Panc1 (cell line): ENCODE data around the gene XPNPEP1. TPM values are rescaled to one million over a fixed set of nuclear protein-coding genes. Genes with fewer than 3 reads are reported as not detected.

Experiments
- ATAC-seq: fragments of 200-7000 bp; cut with Tn5 transposase; 2 replicates; pipeline ENCODE4 v1.9.1; 2020; ENCODE audit warnings: mild to moderate bottlenecking, moderate library complexity
- BruUV-seq: library from RNA; stranded (reverse); fragments of 400-500 nt; replicated peaks from 2 replicates; lab custom pipeline; 2021; lab: Mats Ljungman, UMichigan
- CTCF ChIA-PET: fragments of 300-600 bp; sonication (Branson Sonifier 250); formaldehyde crosslinking; loops from one replicate; lab custom pipeline; 2022; ENCODE audit warnings: antibody characterized with exemption; lab: Charles Lee
- POLR2A ChIA-PET: fragments of 300-600 bp; sonication (Branson Sonifier 250); formaldehyde crosslinking; loops from one replicate; lab custom pipeline; 2022; ENCODE audit warnings: antibody characterized with exemption; lab: Charles Lee
- DNase-seq: peaks from one replicate; pipeline ENCODE4 v3.0.0-alpha.2; 2010; ENCODE audit warnings: low read depth, low spot score
- H3K27ac ChIP-seq: 2 replicates; pipeline ENCODE4 v1.5.1; 2011; ENCODE audit warnings: mild to moderate bottlenecking, low read length, inconsistent platforms
- H3K27me3 ChIP-seq: fragments of 200-500 bp; sonication (Bioruptor generic); 2 replicates; pipeline ENCODE4 v1.6.0; 2014; ENCODE audit warnings: low read length, inconsistent platforms; ENCODE audit not compliant: control insufficient read depth, insufficient read depth
- H3K36me3 ChIP-seq: fragments of 200-500 bp; sonication (Bioruptor generic); 2 replicates; pipeline ENCODE4 v1.5.1; 2014; ENCODE audit warnings: inconsistent platforms, mild to moderate bottlenecking, low read length, moderate library complexity; ENCODE audit not compliant: control insufficient read depth, insufficient read depth
- H3K4me1 ChIP-seq: 2 replicates; pipeline ENCODE4 v1.5.1; 2011; ENCODE audit warnings: inconsistent platforms, mild to moderate bottlenecking, low read length, moderate library complexity; ENCODE audit not compliant: control insufficient read depth, insufficient read depth
- H3K4me3 ChIP-seq, 2 experiments: 2 replicates each; pipeline ENCODE4 v1.5.1; 2011 to 2012; ENCODE audit warnings: low read depth in 2 of 2, low read length in 2 of 2, mild to moderate bottlenecking in 2 of 2, inconsistent platforms in 1 of 2, moderate library complexity in 1 of 2
- H3K9me3 ChIP-seq: fragments of 200-500 bp; sonication (Bioruptor generic); 2 replicates; pipeline ENCODE4 v1.5.1; 2014; ENCODE audit warnings: low read depth, mild to moderate bottlenecking, inconsistent platforms, low read length, moderate library complexity; ENCODE audit not compliant: control insufficient read depth, insufficient read depth
- POLR2AphosphoS5 ChIP-seq: IDR thresholded peaks from 2 replicates; pipeline ENCODE4 v1.6.1; 2012; ENCODE audit warnings: mild to moderate bottlenecking, low read depth, low read length, moderate library complexity
- SIN3A ChIP-seq: IDR thresholded peaks from 2 replicates; pipeline ENCODE4 v1.6.1; 2012; ENCODE audit warnings: low read depth, mild to moderate bottlenecking, low read length, moderate library complexity, borderline replicate concordance; ENCODE audit not compliant: insufficient read depth
- TCF7L2 ChIP-seq: IDR thresholded peaks from 2 replicates; pipeline ENCODE4 v1.6.1; 2011; ENCODE audit warnings: mild to moderate bottlenecking, low read depth, low read length, inconsistent platforms
- in situ Hi-C: cut with HindIII; loops from 2 replicates; pipeline ENCODE4 v1.10.0; 2016; ENCODE audit warnings: low sequenced_read_pairs, low pct_unique_long_range_greater_than_20kb
- intact Hi-C: fragments of 100-400 bp; cut with micrococcal nuclease; formaldehyde crosslinking; loops from one replicate; pipeline ENCODE4 v1.10.0; 2022; ENCODE audit not compliant: unreplicated experiment
- total RNA-seq: library from RNA; stranded (reverse); gene quantifications from one replicate; pipeline ENCODE4 v1.2.1, GENCODE V29; 2021; ENCODE audit not compliant: unreplicated experiment
- TF ChIP-seq, protein P1 (sequence below): fragments of 450-650 bp; IDR thresholded peaks from 2 replicates; pipeline ENCODE4 v1.5.1; 2017; ENCODE audit warnings: mild to moderate bottlenecking
- TF ChIP-seq, protein P2 (sequence below), 2 experiments: IDR thresholded peaks; 2 replicates each; pipeline ENCODE4 v1.6.1; 2011 to 2012; ENCODE audit warnings: low read depth in 2 of 2, control low read depth in 1 of 2, low read length in 1 of 2, mild to moderate bottlenecking in 1 of 2, moderate library complexity in 1 of 2; ENCODE audit not compliant: insufficient read depth in 1 of 2

XPNPEP1 gene
- total RNA-seq, 1 experiment from 2014 or later = 61.2 TPM

DNA sequence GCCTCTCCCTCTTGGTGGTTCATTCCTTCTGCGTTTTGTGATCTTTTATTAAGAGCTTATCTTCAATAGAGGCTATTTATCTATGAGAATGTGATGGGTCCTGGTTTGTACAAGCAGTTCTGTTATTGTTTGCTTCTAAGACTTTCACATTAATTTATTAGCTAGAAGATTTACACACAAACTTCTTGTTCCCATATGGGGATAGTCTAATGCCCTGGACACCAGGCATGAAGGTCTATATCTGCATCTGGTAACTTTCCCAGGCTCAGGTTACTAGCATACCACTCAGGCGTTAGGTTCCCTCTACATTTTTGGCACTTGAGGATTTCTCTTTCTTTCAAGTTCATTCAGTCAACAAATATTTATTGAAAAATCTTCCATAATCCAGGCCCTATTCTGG, 7.7 kb downstream of the XPNPEP1 start:
- ChIA-PET POLR2A (interaction anchor here (0.5 kb wide), 1 partner anchor 202 kb away, joined by 6 read pairs; no protein-coding TSS in a partner anchor), CTCF (no interaction called here)
- H3K27ac ChIP-seq = no peak overlapping the region
- no peak overlapping the region for H3K4me3 ChIP-seq
- intact Hi-C loops (no loop called here), in situ Hi-C loops (no loop called here)
- H3K9me3 ChIP-seq = no peaks in the 10 kb centered on the region
- BruUV-seq = no TSS peak
- ATAC-seq = no peak
- DNase-seq = no peak
- no peak for TF ChIP-seq POLR2AphosphoS5
- no peak for TF ChIP-seq SIN3A
- TF ChIP-seq, protein P1, sequence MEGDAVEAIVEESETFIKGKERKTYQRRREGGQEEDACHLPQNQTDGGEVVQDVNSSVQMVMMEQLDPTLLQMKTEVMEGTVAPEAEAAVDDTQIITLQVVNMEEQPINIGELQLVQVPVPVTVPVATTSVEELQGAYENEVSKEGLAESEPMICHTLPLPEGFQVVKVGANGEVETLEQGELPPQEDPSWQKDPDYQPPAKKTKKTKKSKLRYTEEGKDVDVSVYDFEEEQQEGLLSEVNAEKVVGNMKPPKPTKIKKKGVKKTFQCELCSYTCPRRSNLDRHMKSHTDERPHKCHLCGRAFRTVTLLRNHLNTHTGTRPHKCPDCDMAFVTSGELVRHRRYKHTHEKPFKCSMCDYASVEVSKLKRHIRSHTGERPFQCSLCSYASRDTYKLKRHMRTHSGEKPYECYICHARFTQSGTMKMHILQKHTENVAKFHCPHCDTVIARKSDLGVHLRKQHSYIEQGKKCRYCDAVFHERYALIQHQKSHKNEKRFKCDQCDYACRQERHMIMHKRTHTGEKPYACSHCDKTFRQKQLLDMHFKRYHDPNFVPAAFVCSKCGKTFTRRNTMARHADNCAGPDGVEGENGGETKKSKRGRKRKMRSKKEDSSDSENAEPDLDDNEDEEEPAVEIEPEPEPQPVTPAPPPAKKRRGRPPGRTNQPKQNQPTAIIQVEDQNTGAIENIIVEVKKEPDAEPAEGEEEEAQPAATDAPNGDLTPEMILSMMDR = no peak
- TF ChIP-seq TCF7L2 = no peak
- TF ChIP-seq, protein P2, sequence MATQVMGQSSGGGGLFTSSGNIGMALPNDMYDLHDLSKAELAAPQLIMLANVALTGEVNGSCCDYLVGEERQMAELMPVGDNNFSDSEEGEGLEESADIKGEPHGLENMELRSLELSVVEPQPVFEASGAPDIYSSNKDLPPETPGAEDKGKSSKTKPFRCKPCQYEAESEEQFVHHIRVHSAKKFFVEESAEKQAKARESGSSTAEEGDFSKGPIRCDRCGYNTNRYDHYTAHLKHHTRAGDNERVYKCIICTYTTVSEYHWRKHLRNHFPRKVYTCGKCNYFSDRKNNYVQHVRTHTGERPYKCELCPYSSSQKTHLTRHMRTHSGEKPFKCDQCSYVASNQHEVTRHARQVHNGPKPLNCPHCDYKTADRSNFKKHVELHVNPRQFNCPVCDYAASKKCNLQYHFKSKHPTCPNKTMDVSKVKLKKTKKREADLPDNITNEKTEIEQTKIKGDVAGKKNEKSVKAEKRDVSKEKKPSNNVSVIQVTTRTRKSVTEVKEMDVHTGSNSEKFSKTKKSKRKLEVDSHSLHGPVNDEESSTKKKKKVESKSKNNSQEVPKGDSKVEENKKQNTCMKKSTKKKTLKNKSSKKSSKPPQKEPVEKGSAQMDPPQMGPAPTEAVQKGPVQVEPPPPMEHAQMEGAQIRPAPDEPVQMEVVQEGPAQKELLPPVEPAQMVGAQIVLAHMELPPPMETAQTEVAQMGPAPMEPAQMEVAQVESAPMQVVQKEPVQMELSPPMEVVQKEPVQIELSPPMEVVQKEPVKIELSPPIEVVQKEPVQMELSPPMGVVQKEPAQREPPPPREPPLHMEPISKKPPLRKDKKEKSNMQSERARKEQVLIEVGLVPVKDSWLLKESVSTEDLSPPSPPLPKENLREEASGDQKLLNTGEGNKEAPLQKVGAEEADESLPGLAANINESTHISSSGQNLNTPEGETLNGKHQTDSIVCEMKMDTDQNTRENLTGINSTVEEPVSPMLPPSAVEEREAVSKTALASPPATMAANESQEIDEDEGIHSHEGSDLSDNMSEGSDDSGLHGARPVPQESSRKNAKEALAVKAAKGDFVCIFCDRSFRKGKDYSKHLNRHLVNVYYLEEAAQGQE (IDR thresholded peaks at IDR 0.05; ENCODE audit: insufficient read depth in 1 of 2, low read depth in 2 of 2, low read length in 1 of 2) = no peak
- no peaks in the 10 kb centered on the region for H3K4me1 ChIP-seq
- H3K27me3 ChIP-seq = no peaks in the 10 kb centered on the region
- no peaks in the 10 kb centered on the region for H3K36me3 ChIP-seq

DNA sequence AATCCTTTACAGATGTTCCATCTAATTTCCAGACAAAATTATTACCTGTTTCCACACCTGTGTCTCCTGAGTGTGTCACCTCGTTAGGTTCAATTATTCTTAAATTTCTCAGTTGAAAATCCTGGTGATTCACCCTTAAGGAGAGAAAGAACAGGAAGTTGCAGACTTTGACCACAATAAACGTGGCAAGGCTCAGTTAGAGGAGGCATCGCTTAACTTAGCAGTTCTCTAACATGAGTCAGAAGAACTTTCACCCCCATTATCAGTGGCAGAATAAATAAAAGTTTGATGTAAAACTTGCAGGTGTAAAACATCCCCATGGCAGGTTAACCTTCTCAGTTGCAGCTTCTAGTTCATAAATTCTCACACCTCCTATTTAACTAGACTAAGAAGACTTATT, 8.3 kb downstream of the XPNPEP1 start:
- no peaks in the 10 kb centered on the region for H3K9me3 ChIP-seq
- no peak overlapping the region for H3K27ac ChIP-seq
- in situ Hi-C loops = no loop called here
- H3K27me3 ChIP-seq = no peaks in the 10 kb centered on the region
- DNase-seq = no peak
- POLR2A ChIA-PET = no interaction called here
- no peak overlapping the region for H3K4me3 ChIP-seq
- H3K36me3 ChIP-seq = no peaks in the 10 kb centered on the region
- intact Hi-C loops = no loop called here
- TF ChIP-seq, protein P2 (IDR thresholded peaks at IDR 0.05; ENCODE audit: insufficient read depth in 1 of 2, low read depth in 2 of 2, low read length in 1 of 2) = no peak
- TF ChIP-seq SIN3A = no peak
- TF ChIP-seq TCF7L2 = no peak
- TF ChIP-seq, protein P1 = no peak
- TF ChIP-seq POLR2AphosphoS5 = no peak
- CTCF ChIA-PET = no interaction called here
- ATAC-seq = peak; percentile 63; the same call in 1 of the 2 replicates
- BruUV-seq = no TSS peak
- no peaks in the 10 kb centered on the region for H3K4me1 ChIP-seq
